Cardiac muscle cell (in vitro differentiated cells and primary cell): Measurements from ENCODE around the gene ZNF319. TPM values are rescaled to one million over a fixed set of nuclear protein-coding genes. Genes with fewer than 3 reads are reported as not detected.
"Not testable (repeated sequence)": the region's sequence is repeated elsewhere in the genome, so short reads cannot be mapped to it uniquely, and the experiment has no call there.

Source experiments
- DNase-seq, 2 donors: peaks; one replicate each; pipeline versions ENCODE4 v3.0.0 to v3.0.0-alpha.2; 2010 to 2017; ENCODE audit warnings: low read depth in 1 of 2, low spot score in 1 of 2
- H3K27ac ChIP-seq: fragments of 200-600 bp; sonication (generic); 2 replicates; pipeline ENCODE4 v1.5.1; 2016
- H3K27me3 ChIP-seq: fragments of 200-600 bp; sonication (generic); 2 replicates; pipeline ENCODE4 v1.6.0; 2016; ENCODE audit warnings: control low read depth
- H3K36me3 ChIP-seq: fragments of 200-600 bp; sonication (generic); 2 replicates; pipeline ENCODE4 v1.5.1; 2016; ENCODE audit warnings: control low read depth
- H3K4me1 ChIP-seq: fragments of 200-600 bp; sonication (generic); 2 replicates; pipeline ENCODE4 v1.8.1; 2017; ENCODE audit warnings: low read depth, mild to moderate bottlenecking, mixed run types
- H3K4me3 ChIP-seq: fragments of 200-600 bp; sonication (generic); 2 replicates; pipeline ENCODE4 v1.5.1; 2016; ENCODE audit warnings: mild to moderate bottlenecking
- H3K9me3 ChIP-seq: fragments of 200-600 bp; sonication (generic); 2 replicates; pipeline ENCODE4 v1.5.1; 2017; ENCODE audit warnings: low read depth, mild to moderate bottlenecking, control low read depth
- polyA plus RNA-seq: library from polyadenylated mRNA; unstranded; fragments of >200 nt; fragmentation: Nextera tagmentation; extraction: Ambion mirVana; gene quantifications from 2 replicates; pipeline ENCODE4 v1.2.1, GENCODE V29; 2016
- total RNA-seq: library from RNA; depleted of rRNA; stranded (reverse); fragments of >200 nt; gene quantifications from 2 replicates; pipeline ENCODE4 v1.2.3, GENCODE V29; 2016
- TF ChIP-seq, protein P1 (sequence below): IDR thresholded peaks from 2 replicates; pipeline ENCODE4 v1.5.1; 2012; ENCODE audit warnings: low read depth, mild to moderate bottlenecking, low read length

ZNF319 gene
- total and polyA plus RNA-seq, 2 experiments from 2014 or later = 12.3 to 12.4 TPM

DNA sequence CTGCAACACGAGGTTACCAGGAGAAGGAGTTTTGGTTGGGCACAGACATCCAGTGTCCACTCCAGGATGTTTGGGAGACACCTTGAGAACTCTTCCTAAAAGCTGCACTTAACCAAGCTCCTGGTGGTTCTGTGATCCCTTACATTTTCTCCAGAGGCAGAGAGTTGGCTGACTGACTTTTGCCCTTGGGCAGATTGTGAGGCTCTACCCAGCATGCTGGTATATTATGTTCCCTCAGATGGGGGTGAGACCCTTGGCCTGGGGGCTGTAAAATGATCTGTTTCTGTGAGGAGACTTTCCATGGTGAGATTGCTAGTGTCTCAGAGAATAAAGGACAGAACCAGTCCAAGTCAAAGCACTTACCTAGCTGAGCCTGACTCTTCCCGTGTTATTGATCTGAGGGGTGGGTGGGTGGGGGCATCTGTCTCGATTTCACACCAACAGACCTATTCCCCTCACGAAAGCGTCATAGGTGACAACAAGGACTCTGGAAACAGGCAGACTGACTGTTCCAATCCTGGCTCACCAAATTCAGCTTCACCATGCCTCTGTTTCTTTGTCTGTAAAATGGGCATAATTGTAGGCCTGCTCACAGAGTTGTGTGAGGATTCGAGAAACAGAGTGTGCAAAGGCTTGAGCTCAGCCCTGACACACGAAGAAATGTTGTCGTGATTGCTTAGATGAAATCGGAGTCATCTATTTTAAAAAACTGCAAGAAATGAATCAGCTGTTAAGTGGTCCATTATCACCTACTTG is 12.9 kb upstream of the ZNF319 start:
- no peak for DNase-seq
- H3K4me3 ChIP-seq = no peak overlapping the region
- peaks cover 36% of the 10 kb centered on the region for H3K4me1 ChIP-seq
- TF ChIP-seq, protein P1, sequence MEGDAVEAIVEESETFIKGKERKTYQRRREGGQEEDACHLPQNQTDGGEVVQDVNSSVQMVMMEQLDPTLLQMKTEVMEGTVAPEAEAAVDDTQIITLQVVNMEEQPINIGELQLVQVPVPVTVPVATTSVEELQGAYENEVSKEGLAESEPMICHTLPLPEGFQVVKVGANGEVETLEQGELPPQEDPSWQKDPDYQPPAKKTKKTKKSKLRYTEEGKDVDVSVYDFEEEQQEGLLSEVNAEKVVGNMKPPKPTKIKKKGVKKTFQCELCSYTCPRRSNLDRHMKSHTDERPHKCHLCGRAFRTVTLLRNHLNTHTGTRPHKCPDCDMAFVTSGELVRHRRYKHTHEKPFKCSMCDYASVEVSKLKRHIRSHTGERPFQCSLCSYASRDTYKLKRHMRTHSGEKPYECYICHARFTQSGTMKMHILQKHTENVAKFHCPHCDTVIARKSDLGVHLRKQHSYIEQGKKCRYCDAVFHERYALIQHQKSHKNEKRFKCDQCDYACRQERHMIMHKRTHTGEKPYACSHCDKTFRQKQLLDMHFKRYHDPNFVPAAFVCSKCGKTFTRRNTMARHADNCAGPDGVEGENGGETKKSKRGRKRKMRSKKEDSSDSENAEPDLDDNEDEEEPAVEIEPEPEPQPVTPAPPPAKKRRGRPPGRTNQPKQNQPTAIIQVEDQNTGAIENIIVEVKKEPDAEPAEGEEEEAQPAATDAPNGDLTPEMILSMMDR = no peak
- H3K27ac ChIP-seq = peak overlapping the region; percentile 28
- H3K9me3 ChIP-seq = no peaks in the 10 kb centered on the region
- no peaks in the 10 kb centered on the region for H3K27me3 ChIP-seq
- H3K36me3 ChIP-seq = no peaks in the 10 kb centered on the region

DNA sequence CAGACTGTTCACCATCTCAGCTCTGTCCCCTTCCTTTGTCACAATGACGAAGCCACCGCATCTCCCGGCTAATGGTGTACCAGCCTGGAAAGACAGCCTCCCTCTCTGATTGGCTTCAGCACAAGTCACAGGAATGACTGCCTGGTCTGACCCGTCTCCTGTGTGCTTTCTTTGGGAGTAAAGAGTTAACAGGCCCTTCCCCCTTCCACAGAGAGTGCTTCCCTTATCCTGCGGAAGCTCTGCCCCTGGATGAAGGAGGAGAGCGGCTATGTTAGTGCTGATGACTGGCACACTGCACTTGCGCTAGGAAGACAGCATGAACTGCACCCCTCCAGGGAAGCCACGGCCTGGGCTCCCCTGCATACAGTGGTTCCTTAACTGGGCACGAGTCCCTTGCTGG is 12.0 kb upstream of the ZNF319 start:
- TF ChIP-seq, protein P1 = no peak
- no peaks in the 10 kb centered on the region for H3K9me3 ChIP-seq
- H3K4me3 ChIP-seq = no peak overlapping the region
- peaks cover 36% of the 10 kb centered on the region for H3K4me1 ChIP-seq
- H3K27ac ChIP-seq = peak overlapping the region; percentile 28
- no peaks in the 10 kb centered on the region for H3K36me3 ChIP-seq
- no peaks in the 10 kb centered on the region for H3K27me3 ChIP-seq
- peak in 1 of 2 donors; percentile 55 for DNase-seq

DNA sequence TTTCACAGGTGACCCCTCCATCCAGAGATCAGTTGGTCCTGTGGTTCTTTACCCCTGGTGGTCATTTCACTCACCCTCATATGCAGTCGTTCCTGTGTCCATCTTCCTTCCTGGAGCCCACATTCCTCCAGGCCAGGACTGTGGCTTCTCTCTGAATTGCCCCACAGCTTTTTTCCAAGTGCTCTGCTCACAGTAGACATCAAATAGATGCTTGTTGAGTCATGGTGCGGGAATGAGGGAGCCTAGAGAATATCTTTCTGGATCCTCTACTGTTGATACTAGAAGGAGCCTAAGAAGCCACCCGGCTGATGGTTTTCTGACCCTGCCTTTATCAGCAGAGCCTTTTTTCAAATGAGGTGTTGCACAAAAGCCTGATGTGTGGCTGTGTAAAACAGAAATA is 11.2 kb upstream of the ZNF319 start:
- Histone ChIP-seq H3K4me3 (no peak overlapping the region), H3K36me3 (no peaks in the 10 kb centered on the region), H3K9me3 (no peaks in the 10 kb centered on the region), H3K27me3 (no peaks in the 10 kb centered on the region), H3K27ac (peak overlapping the region; percentile 28), H3K4me1 (peaks cover 36% of the 10 kb centered on the region)
- peak in 1 of 2 donors; percentile 72 for DNase-seq
- TF ChIP-seq, protein P1 = no peak

DNA sequence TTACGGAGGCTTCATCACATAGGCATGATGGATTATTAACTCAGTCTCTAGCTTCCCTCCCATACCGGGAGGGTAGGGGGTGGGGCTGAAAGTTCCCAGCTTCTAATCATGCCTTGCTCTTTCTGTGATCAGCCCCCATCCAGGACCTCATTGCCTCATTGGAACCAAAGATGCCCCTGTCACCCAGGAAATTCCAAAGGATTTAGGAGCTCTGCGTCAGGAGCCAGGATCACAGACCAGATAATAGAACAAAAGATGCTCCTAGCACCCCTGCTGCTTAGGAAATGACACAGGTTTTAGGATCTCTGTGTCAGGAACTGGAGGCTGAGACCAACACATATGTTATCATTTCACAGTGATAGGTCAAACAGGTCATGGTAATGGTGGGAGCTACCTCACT is 10.4 kb upstream of the ZNF319 start:
- H3K4me3 ChIP-seq = no peak overlapping the region
- no peak for DNase-seq

DNA sequence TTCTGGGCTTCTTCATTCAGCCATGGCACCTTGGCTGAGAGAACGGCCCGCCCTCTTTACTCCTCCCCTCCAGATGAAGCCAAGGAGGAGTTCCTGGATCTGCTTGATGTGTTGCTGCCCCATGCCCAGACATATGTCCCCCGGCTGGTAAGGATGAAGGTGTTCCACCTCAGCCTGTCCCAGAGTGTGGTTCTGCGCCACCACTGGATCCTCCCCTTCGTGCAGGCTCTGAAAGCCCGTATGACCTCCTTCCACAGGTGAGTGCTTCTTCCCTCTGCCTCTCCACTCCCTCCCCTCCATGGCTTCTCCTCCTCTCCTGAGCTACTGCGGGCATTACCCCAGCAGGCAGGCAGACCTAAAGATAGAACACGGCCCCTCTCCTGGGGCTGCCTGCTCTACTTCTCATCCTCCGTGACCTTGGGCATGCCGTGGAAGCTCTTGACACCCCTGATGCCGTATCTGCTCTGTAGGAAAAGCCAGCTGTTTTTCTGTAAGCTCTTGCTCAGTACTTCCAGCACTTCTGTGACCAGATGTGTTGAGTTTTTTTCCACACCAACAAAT is 9.5 kb upstream of the ZNF319 start:
- Histone ChIP-seq H3K27ac (peak overlapping the region; percentile 86), H3K4me1 (peaks cover 36% of the 10 kb centered on the region), H3K27me3 (no peaks in the 10 kb centered on the region), H3K9me3 (no peaks in the 10 kb centered on the region), H3K36me3 (peaks cover under 1% of the 10 kb centered on the region), H3K4me3 (no peak overlapping the region)
- TF ChIP-seq, protein P1 = no peak
- DNase-seq = peak in 1 of 2 donors; percentile 36

More for the DNA sequence above, 10.4 kb upstream of the ZNF319 start:
- Histone ChIP-seq H3K9me3 (no peaks in the 10 kb centered on the region), H3K36me3 (no peaks in the 10 kb centered on the region), H3K4me1 (peaks cover 36% of the 10 kb centered on the region), H3K27me3 (no peaks in the 10 kb centered on the region), H3K27ac (peak overlapping the region; percentile 86)
- TF ChIP-seq, protein P1 = no peak

DNA sequence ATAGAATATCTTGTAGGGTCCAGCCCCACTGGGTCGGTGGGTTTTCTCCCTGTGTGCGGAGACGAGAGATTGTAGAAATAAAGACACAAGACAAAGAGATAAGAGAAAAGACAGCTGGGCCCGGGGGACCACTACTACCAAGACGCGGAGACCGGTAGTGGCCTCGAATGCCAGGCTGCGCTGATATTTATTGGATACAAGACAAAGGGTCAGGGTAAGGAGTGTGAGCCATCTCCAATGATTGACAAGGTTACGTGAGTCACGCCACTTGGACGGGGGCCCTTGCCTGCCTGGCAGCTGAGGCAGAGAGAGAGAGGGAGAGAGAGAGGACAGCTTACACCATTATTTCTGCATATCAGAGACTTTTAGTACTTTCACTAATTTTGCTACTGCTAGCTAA is 4.3 kb upstream of the ZNF319 start:
- H3K4me1 ChIP-seq, H3K36me3 ChIP-seq, H3K4me3 ChIP-seq, H3K27ac ChIP-seq, H3K27me3 ChIP-seq, H3K9me3 ChIP-seq: not testable (repeated sequence)
- peak in 1 of 2 donors; percentile 27 for DNase-seq
